ENCODE results near the gene TMEM229B. TPM values are rescaled to one million over a fixed set of nuclear protein-coding genes. Genes with fewer than 3 reads are reported as not detected.

The TMEM229B gene
- total RNA-seq, 1 experiment from 2014 or later = not detected

DNA sequence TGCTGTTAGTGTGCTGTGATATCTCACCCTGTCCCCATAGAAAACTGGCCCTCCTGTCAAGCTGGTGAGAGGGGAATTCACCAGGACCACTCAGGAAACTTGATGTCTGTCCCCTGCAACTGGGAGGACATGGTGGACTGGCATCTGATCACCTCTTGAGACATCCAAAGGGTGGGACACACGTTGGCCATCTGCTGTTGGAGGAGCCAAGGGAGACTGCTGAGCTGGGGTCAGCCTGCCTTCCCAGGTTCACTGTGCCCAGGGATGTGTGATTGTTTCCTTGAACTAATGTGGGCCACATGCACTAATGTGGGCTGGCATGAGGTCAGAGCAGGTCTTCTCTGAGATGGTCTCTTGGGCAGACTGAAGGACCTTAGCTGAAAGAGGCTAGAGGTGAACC, 16.7 kb upstream of the TMEM229B start:
- DNase-seq = no peak
- Histone ChIP-seq H3K9me3 (replicated peaks) (no peaks in the 10 kb centered on the region), H3K36me3 (no peaks in the 10 kb centered on the region), H3K4me3 (no peak overlapping the region), H3K27ac (no peak overlapping the region), H3K4me1 (no peaks in the 10 kb centered on the region), H3K27me3 (0 out of 2 replicates have a peak, but pooled peaks cover 3% of the 10 kb centered on the region)

DNA sequence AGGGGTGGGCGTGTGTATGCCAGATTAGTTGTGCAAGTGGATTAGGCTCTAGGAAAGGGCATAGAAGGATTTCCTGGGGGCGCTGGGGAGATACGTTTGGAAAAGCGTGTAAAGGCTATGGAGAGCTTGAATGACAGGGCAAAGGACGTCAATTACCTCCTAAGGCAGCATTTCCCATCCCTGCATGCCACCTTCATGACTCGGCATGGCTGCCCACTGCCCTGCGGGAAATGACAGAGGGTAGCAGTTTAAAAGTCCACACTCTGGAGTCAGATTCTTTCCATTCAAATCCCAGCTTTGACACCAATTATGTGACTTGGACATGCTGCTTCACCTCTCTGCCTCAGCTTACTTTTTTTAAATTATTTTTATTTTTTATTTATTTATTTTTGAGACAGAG, 14.8 kb upstream of the TMEM229B start:
- Histone ChIP-seq H3K4me1 (no peaks in the 10 kb centered on the region), H3K36me3 (no peaks in the 10 kb centered on the region), H3K9me3 (replicated peaks) (no peaks in the 10 kb centered on the region), H3K27me3 (no peaks in the 10 kb centered on the region), H3K27ac (no peak overlapping the region), H3K4me3 (no peak overlapping the region)
- no peak for DNase-seq

DNA sequence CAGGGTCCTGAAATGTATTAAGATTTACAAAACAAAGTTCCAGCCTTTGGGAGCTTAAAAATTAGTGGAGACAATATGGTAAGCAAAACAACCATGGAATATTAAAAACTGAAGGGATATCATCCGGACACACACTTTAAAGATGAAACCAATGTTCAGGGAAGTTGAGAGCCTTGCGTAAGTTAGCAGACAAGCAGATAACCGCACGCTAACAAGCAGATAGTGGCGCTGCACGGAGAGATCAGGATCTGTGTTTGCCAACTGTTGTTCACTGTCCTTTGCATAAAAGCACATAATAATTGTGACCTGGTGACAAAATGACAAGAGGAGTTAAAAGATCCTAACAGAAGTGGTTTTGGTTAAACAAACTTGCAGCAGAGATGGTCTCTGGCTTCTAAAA, 14.3 kb upstream of the TMEM229B start:
- Histone ChIP-seq H3K36me3 (no peaks in the 10 kb centered on the region), H3K27me3 (no peaks in the 10 kb centered on the region)

DNA sequence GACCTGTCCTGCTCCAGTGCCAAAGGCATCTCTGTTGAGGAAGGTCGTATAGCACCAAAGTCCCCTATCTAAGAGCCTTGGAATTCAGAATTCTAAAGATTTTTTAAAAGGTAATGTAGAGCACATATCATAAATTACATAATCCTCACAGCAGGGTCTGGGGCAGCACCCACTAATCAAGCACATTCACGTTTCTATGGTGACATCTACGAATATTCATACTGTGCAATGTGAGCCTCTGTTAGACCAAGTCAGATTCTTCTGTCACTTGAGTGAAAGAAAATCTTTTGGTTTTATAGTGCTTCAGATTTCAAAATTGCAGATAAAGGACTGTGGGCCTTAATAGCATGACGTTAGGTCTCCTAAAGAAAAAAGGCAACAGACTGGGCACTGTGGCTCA, 13.1 kb upstream of the TMEM229B start:
- Histone ChIP-seq H3K27me3 (no peaks in the 10 kb centered on the region), H3K4me3 (no peak overlapping the region), H3K4me1 (no peaks in the 10 kb centered on the region), H3K36me3 (no peaks in the 10 kb centered on the region), H3K27ac (no peak overlapping the region), H3K9me3 (replicated peaks) (no peaks in the 10 kb centered on the region)
- no peak for DNase-seq

More for the DNA sequence above, 14.3 kb upstream of the TMEM229B start:
- Histone ChIP-seq H3K4me3 (no peak overlapping the region), H3K27ac (no peak overlapping the region), H3K9me3 (replicated peaks) (no peaks in the 10 kb centered on the region), H3K4me1 (no peaks in the 10 kb centered on the region)
- no peak for DNase-seq

DNA sequence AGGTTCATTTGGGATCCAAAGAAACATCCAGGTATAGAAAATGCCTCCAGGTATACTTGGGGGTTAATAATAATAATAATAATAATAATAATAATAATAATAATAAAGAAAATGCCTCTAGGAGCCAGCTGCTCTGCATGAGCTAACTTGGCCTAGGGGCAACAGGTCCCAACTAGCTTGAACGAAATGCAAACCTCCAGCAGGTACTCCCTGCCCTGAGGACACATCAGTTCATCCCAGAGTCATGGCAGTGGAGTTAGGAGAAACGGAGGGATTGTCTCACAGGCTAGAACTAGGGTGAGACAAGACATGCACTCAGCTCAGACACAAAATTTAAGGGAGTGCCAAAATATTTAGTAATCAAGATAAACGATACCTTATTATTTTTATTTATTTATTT, 12.5 kb upstream of the TMEM229B start:
- H3K4me3 ChIP-seq = no peak overlapping the region
- no peaks in the 10 kb centered on the region for H3K4me1 ChIP-seq
- DNase-seq = no peak
- H3K36me3 ChIP-seq = no peaks in the 10 kb centered on the region
- H3K27me3 ChIP-seq = no peaks in the 10 kb centered on the region
- no peaks in the 10 kb centered on the region for H3K9me3 ChIP-seq (replicated peaks)
- no peak overlapping the region for H3K27ac ChIP-seq

DNA sequence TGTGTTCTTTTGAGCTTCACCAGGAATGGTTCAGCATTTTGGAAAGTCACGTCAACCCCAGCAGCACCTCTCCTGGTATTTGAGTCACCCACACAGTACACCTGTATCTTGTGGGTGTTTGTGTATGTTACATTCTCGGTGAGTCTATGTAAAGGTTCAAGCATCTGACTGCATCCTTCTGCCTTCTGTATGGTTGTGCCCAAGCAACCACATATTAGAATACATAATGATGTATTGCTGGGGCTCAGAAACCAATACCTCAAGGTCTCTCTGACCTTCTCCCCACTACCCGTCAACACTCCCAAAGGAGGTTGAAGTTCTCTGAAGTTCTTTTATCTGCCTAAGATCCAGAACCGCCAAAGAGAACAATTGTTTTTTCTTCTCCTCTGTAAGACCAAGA, 9.2 kb upstream of the TMEM229B start:
- H3K27me3 ChIP-seq = no peaks in the 10 kb centered on the region
- DNase-seq = no peak

GRCh38 chr14:67497216-67497615, 8.7 kb upstream of the TMEM229B start:
- DNase-seq = no peak
- no peak overlapping the region for H3K27ac ChIP-seq
- no peaks in the 10 kb centered on the region for H3K27me3 ChIP-seq
- peaks cover 3% of the 10 kb centered on the region for H3K4me1 ChIP-seq
- H3K9me3 ChIP-seq (replicated peaks) = 0 out of 2 replicates have a peak, but pooled peaks cover 3% of the 10 kb centered on the region
- no peaks in the 10 kb centered on the region for H3K36me3 ChIP-seq
- H3K4me3 ChIP-seq = no peak overlapping the region

More for the DNA sequence above, 9.2 kb upstream of the TMEM229B start:
- Histone ChIP-seq H3K27ac (no peak overlapping the region), H3K4me3 (no peak overlapping the region), H3K36me3 (no peaks in the 10 kb centered on the region), H3K9me3 (replicated peaks) (0 out of 2 replicates have a peak, but pooled peaks cover 3% of the 10 kb centered on the region), H3K4me1 (no peaks in the 10 kb centered on the region; the same call in 1 of the 2 replicates)

- no peak overlapping the region for H3K4me3 ChIP-seq
- 0 out of 2 replicates have a peak, but pooled peaks cover 3% of the 10 kb centered on the region for H3K9me3 ChIP-seq (replicated peaks)
- H3K4me1 ChIP-seq = peaks cover 3% of the 10 kb centered on the region
- no peak overlapping the region for H3K27ac ChIP-seq
- H3K27me3 ChIP-seq = no peaks in the 10 kb centered on the region
- peak in 1 of 2 experiments; percentile 11 for DNase-seq
- H3K36me3 ChIP-seq = no peaks in the 10 kb centered on the region
Measured at GRCh38 chr14:67495827-67496226, 7.3 kb upstream of the TMEM229B start.

- Histone ChIP-seq H3K4me3 (no peak overlapping the region), H3K27me3 (no peaks in the 10 kb centered on the region), H3K9me3 (replicated peaks) (0 out of 2 replicates have a peak, but pooled peaks cover 3% of the 10 kb centered on the region), H3K4me1 (peaks cover 3% of the 10 kb centered on the region), H3K27ac (no peak overlapping the region), H3K36me3 (no peaks in the 10 kb centered on the region)
- no peak for DNase-seq
Measured at GRCh38 chr14:67493092-67493717, 4.7 kb upstream of the TMEM229B start.

GRCh38 chr14:67492538-67492937, 4.0 kb upstream of the TMEM229B start:
- no peaks in the 10 kb centered on the region for H3K27me3 ChIP-seq
- H3K4me1 ChIP-seq = peaks cover 3% of the 10 kb centered on the region
- no peak for DNase-seq
- no peaks in the 10 kb centered on the region for H3K36me3 ChIP-seq
- no peak overlapping the region for H3K27ac ChIP-seq
- H3K9me3 ChIP-seq (replicated peaks) = 0 out of 2 replicates have a peak, but pooled peaks cover 3% of the 10 kb centered on the region
- no peak overlapping the region for H3K4me3 ChIP-seq

DNA sequence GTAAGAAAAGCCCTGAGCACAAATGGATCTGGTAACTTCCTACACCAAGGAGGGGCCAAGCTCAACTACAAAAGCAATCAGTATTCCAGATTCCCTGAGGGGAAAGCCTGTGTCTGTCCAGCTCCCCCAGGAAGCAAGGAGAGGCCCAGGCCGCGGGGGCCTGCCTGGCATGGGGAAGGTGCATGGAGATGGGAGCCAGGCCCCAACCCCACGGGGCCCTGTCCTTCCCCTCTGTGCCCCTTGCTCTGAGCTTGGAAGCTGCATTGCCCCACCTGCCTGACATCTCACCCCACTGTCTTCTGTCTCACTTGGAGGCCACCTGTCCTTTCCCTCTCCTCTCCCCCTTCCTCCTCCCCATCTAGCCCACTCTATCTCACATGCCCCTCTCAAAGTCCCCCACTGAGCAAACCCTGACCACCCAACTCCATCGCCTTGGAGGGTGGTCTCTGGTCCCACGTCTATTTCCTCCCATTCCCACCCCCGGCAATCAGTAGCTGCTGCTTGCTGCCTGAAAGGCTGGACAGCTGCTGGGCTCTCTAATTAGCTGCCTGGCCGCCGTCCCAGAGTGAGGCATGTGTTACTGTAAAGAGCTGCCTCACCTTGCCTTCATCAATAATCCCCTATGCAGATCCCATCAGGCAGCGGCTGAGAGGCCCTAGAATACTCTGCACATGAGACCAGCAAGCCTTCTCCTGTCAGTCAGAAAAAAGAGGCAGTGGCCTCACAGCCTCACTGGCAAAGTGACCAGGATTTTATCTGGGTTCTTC, 3.4 kb upstream of the TMEM229B start:
- Histone ChIP-seq H3K36me3 (no peaks in the 10 kb centered on the region), H3K4me1 (peaks cover 3% of the 10 kb centered on the region), H3K4me3 (no peak overlapping the region), H3K9me3 (replicated peaks) (0 out of 2 replicates have a peak, but pooled peaks cover 3% of the 10 kb centered on the region), H3K27me3 (no peaks in the 10 kb centered on the region), H3K27ac (no peak overlapping the region)
- peak; percentile 58 to 71 for DNase-seq

GRCh38 chr14:67491285-67491684, 2.8 kb upstream of the TMEM229B start:
- no peaks in the 10 kb centered on the region for H3K36me3 ChIP-seq
- no peak overlapping the region for H3K27ac ChIP-seq
- DNase-seq = no peak
- H3K4me3 ChIP-seq = no peak overlapping the region
- H3K9me3 ChIP-seq (replicated peaks) = 0 out of 2 replicates have a peak, but pooled peaks cover 3% of the 10 kb centered on the region
- H3K27me3 ChIP-seq = no peaks in the 10 kb centered on the region
- H3K4me1 ChIP-seq = peaks cover 3% of the 10 kb centered on the region

- H3K9me3 ChIP-seq (replicated peaks) = 0 out of 2 replicates have a peak, but pooled peaks cover 3% of the 10 kb centered on the region
- no peaks in the 10 kb centered on the region for H3K36me3 ChIP-seq
- H3K27me3 ChIP-seq = no peaks in the 10 kb centered on the region
- H3K4me3 ChIP-seq = no peak overlapping the region
- DNase-seq = no peak
- no peak overlapping the region for H3K27ac ChIP-seq
- H3K4me1 ChIP-seq = peaks cover 3% of the 10 kb centered on the region
Measured at GRCh38 chr14:67490196-67490595, 1.7 kb upstream of the TMEM229B start.

DNA sequence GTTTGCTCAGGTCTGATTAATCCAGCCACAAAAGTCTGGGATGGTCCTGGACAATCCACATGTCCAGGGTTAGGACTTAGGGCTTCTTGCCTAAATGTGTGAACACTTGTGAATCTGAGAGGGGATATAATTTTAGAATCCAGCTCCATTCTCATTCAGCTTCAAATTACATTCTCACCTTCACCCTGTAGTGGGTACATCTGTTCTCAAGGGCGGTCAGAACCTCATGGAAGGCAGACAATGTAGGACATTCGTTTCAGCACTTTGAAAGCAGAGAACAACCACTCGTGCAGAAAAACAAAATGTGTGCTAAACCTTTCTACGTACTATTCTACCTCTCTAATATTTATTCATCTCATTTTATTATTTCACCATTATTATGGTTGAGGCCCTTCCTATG, 1.2 kb downstream of the TMEM229B start:
- DNase-seq = no peak
- Histone ChIP-seq H3K27me3 (no peaks in the 10 kb centered on the region), H3K4me1 (peaks cover 2% of the 10 kb centered on the region)

DNA sequence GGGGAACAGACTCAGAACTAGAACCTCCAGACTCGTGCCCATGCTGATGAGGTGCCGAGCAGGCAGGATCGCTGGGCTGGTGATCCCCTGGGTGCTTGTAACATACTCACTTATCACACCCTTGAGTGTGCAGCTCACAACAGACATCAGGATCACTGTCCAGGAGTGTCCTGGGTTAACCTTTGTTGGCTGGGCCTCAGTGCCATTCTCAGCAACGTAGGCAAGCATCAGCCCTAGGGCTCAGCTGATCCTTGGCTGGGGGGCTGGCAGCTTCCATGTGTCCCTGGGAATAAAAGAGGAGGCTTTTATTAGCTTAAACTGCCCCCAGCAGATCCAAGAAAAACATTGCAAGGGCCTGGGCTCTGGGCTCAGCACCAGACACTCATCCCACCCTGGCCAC, 1.6 kb downstream of the TMEM229B start:
- no peaks in the 10 kb centered on the region for H3K36me3 ChIP-seq
- H3K4me1 ChIP-seq = no peaks in the 10 kb centered on the region; the same call in 1 of the 2 replicates
- DNase-seq = no peak
- no peaks in the 10 kb centered on the region for H3K9me3 ChIP-seq (replicated peaks)
- H3K4me3 ChIP-seq = no peak overlapping the region
- no peak overlapping the region for H3K27ac ChIP-seq
- no peaks in the 10 kb centered on the region for H3K27me3 ChIP-seq

More for the DNA sequence above, 1.2 kb downstream of the TMEM229B start:
- Histone ChIP-seq H3K27ac (no peak overlapping the region), H3K36me3 (no peaks in the 10 kb centered on the region), H3K4me3 (no peak overlapping the region), H3K9me3 (replicated peaks) (no peaks in the 10 kb centered on the region)

All from SJCRH30 (cell line).